ENCODE results near the gene PRDM8. TPM values are rescaled to one million over a fixed set of nuclear protein-coding genes. Genes with fewer than 3 reads are reported as not detected.

PRDM8 gene
- total RNA-seq, 4 donors from 2014 or later: 1.3 to 5.4 (median 2.4) TPM

DNA sequence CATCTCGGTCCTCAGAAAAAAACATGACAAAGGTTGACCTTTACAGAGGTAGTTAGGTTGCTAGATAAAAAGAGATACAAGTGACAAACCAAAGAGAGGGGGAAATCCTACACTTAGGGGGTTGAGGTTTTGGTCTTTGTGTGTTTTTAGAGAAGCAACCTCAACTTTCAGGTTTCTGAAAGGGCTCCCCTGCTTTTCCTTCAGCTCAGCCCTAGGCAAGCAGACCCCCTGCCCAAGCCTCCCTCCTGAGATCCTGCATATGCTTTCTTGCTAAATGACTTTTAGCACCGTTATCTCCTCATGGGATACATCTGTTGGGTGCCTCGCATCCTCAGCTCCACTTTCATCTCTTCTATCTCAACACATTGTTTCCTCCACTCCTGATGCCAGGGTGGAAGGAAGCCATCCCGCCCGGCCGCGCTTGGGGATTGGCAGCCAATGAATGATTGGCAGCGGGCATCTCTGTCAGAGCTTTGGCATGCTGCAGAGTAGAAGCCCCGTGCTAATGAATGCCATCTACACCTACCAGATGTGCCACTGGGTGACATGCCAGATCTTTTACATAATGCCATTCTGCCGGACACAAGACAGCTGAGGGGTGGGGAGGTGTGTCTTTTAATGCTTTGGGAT, 15.0 kb upstream of the PRDM8 start:
- no peaks in the 10 kb centered on the region for H3K9me3 ChIP-seq
- no peak for DNase-seq
- peaks cover 17% of the 10 kb centered on the region for H3K27me3 ChIP-seq
- TF ChIP-seq, protein P1, sequence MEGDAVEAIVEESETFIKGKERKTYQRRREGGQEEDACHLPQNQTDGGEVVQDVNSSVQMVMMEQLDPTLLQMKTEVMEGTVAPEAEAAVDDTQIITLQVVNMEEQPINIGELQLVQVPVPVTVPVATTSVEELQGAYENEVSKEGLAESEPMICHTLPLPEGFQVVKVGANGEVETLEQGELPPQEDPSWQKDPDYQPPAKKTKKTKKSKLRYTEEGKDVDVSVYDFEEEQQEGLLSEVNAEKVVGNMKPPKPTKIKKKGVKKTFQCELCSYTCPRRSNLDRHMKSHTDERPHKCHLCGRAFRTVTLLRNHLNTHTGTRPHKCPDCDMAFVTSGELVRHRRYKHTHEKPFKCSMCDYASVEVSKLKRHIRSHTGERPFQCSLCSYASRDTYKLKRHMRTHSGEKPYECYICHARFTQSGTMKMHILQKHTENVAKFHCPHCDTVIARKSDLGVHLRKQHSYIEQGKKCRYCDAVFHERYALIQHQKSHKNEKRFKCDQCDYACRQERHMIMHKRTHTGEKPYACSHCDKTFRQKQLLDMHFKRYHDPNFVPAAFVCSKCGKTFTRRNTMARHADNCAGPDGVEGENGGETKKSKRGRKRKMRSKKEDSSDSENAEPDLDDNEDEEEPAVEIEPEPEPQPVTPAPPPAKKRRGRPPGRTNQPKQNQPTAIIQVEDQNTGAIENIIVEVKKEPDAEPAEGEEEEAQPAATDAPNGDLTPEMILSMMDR (IDR thresholded peaks at IDR 0.05): no peak
- no peak for TF ChIP-seq POLR2A (IDR thresholded peaks at IDR 0.05)
- no peak overlapping the region for H3K27ac ChIP-seq
- peaks cover 21 to 29% of the 10 kb centered on the region in 2 donors for H3K4me1 ChIP-seq
- 16 to 19% methylated on average over 10 of the region's 10 CpGs for WGBS, 2 donors
- no peaks in the 10 kb centered on the region for H3K36me3 ChIP-seq
- intact Hi-C loops (cut with DNase I): no loop called here
- no peak overlapping the region for H3K4me3 ChIP-seq (replicated peaks in 1 of 3)

- no peak for DNase-seq
- Histone ChIP-seq H3K36me3 (no peaks in the 10 kb centered on the region), H3K27me3 (peaks cover 23% of the 10 kb centered on the region), H3K9me3 (no peaks in the 10 kb centered on the region), H3K4me1 (peaks cover 21 to 29% of the 10 kb centered on the region in 2 donors), H3K27ac (peak overlapping the region in 2 of 3 donors; percentile 25 to 28), H3K4me3 (replicated peaks in 1 of 3) (peak overlapping the region in 2 of 3 donors; percentile 18 to 45)
- 4 to 5% methylated on average over 22 to 31 of the region's 54 CpGs for WGBS, 2 donors
- intact Hi-C loops (cut with DNase I): no loop called here
- TF ChIP-seq, protein P1 (IDR thresholded peaks at IDR 0.05): no peak
- TF ChIP-seq POLR2A (IDR thresholded peaks at IDR 0.05): no peak
Observed at GRCh38 chr4:80183250-80184052, 13.9 kb upstream of the PRDM8 start.

DNA sequence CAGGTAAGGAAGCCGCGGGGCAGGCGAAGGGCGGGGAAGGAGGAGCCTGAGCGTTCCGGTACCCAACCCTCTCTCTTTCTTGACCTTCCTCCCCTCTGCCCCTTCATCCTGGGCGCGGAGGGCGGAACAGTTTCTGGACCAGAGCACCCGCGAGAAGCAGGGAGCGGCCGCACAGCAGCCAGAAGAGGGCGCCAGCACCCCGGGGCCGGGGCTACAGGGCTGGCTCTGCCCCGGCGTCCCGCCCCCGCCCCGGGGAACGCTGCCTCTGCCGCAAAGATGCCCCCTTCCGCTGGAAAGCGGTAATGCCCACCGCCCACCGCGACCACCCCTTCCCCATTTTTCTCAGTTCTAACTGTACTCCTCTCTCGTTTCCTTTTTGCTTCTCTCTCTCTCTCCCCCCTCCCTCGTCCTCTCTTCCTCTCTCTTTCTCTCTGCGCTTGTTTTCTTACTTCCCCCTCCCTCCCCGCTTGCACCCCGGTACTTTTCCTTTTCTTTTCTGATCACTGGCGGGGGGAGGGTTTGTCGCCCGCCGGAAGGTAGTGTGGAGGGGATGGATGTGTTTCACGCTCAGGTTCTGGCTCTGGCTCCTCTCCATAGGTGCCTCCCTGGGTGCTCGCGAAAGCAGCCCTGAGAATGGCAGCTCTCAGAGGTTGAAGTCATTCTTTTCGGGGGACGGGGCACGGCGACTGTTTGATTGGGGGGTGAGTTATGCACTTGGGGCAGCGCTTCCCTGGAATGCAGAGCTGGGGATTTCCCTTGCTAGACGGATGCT, 13.1 kb upstream of the PRDM8 start:
- peaks cover 21 to 29% of the 10 kb centered on the region in 2 donors for H3K4me1 ChIP-seq
- peak overlapping the region in 2 of 3 donors; percentile 25 to 28 for H3K27ac ChIP-seq
- 1 to 2% methylated on average over 32 to 37 of the region's 46 CpGs for WGBS, 2 donors
- H3K9me3 ChIP-seq: no peaks in the 10 kb centered on the region
- TF ChIP-seq, protein P1 (IDR thresholded peaks at IDR 0.05): peak; percentile 50 to 92 (median 58)
- no peak for TF ChIP-seq POLR2A (IDR thresholded peaks at IDR 0.05)
- intact Hi-C loops (cut with DNase I): no loop called here
- peaks cover 31% of the 10 kb centered on the region for H3K27me3 ChIP-seq
- DNase-seq: peak; percentile 72 to 77
- peak overlapping the region in 2 of 3 donors; percentile 18 to 45 for H3K4me3 ChIP-seq (replicated peaks in 1 of 3)
- no peaks in the 10 kb centered on the region for H3K36me3 ChIP-seq

GRCh38 chr4:80184825-80185756, 12.2 kb upstream of the PRDM8 start:
- WGBS, 2 donors: 3 to 6% methylated on average over 42 of the region's 42 CpGs
- intact Hi-C loops (cut with DNase I): no loop called here
- TF ChIP-seq, protein P1 (IDR thresholded peaks at IDR 0.05): no peak
- no peak for TF ChIP-seq POLR2A (IDR thresholded peaks at IDR 0.05)
- Histone ChIP-seq H3K4me3 (replicated peaks in 1 of 3) (peak overlapping the region in 2 of 3 donors; percentile 18 to 45), H3K9me3 (no peaks in the 10 kb centered on the region), H3K4me1 (peaks cover 23 to 34% of the 10 kb centered on the region in 2 donors), H3K36me3 (no peaks in the 10 kb centered on the region), H3K27me3 (peaks cover 37% of the 10 kb centered on the region), H3K27ac (no peak overlapping the region)
- DNase-seq: no peak

Measured in thyroid gland (tissue), 4 donors.